Keratinocyte (primary cell): ENCODE results near the gene LRIG2. TPM values are rescaled to one million over a fixed set of nuclear protein-coding genes. Genes with fewer than 3 reads are reported as not detected.

Experiments used
- DNase-seq: peaks from one replicate; pipeline ENCODE4 v3.0.0-alpha.2; 2011; ENCODE audit warnings: low read depth, missing footprints, low spot score
- FAIRE-seq: peaks from 2 replicates; lab custom pipeline; 2011; peaks lifted over from hg19 to GRCh38; lab: Jason Lieb, UNC
- H2AFZ ChIP-seq: 2 replicates; pipeline ENCODE4 v1.6.0; 2012; ENCODE audit warnings: low read length, control low read depth, inconsistent platforms; ENCODE audit not compliant: control insufficient read depth
- H3K27ac ChIP-seq: 2 replicates; pipeline ENCODE4 v1.5.1; 2011; ENCODE audit warnings: low read length; ENCODE audit not compliant: control insufficient read depth, insufficient read depth
- H3K27me3 ChIP-seq: 3 replicates; pipeline ENCODE4 v1.6.0; 2011; ENCODE audit warnings: low read length; ENCODE audit not compliant: control insufficient read depth, insufficient read depth; ENCODE audit errors: extremely low read depth
- H3K36me3 ChIP-seq, 2 experiments: 2 replicates in 1 of 2; 3 replicates in 1 of 2; pipeline ENCODE4 v1.5.1; 2011; ENCODE audit warnings: low read length in 2 of 2, mild to moderate bottlenecking in 1 of 2; ENCODE audit not compliant: control insufficient read depth in 2 of 2, insufficient read depth in 2 of 2; ENCODE audit errors: extremely low read depth in 1 of 2
- H3K4me1 ChIP-seq: 3 replicates; pipeline ENCODE4 v1.5.1; 2011; ENCODE audit warnings: low read length; ENCODE audit not compliant: control insufficient read depth, insufficient read depth; ENCODE audit errors: extremely low read depth
- H3K4me2 ChIP-seq: 3 replicates; pipeline ENCODE4 v1.6.0; 2011; ENCODE audit warnings: low read depth, low read length; ENCODE audit not compliant: control insufficient read depth, insufficient read depth; ENCODE audit errors: extremely low read depth
- H3K4me3 ChIP-seq, 3 experiments: fragments of 200-600 bp in 1 of 3; sonication (generic) in 1 of 3; 2 replicates in 2 of 3; 3 replicates in 1 of 3; pipeline ENCODE4 v1.5.1; 2011 to 2016; ENCODE audit warnings: low read length in 3 of 3, mild to moderate bottlenecking in 3 of 3, control low read depth in 2 of 3, inconsistent platforms in 1 of 3, low read depth in 1 of 3, mixed read lengths in 1 of 3, mixed run types in 1 of 3, moderate library complexity in 1 of 3; ENCODE audit not compliant: control insufficient read depth in 2 of 3, insufficient read depth in 2 of 3; ENCODE audit errors: extremely low read depth in 1 of 3
- H3K79me2 ChIP-seq: 2 replicates; pipeline ENCODE4 v1.6.0; 2012; ENCODE audit warnings: low read length; ENCODE audit not compliant: control insufficient read depth, insufficient read depth
- H3K9ac ChIP-seq: 3 replicates; pipeline ENCODE4 v1.6.0; 2011; ENCODE audit warnings: low read length; ENCODE audit not compliant: control insufficient read depth, insufficient read depth; ENCODE audit errors: extremely low read depth
- H3K9me1 ChIP-seq: 3 replicates; pipeline ENCODE4 v1.6.0; 2011; ENCODE audit warnings: low read length; ENCODE audit not compliant: control insufficient read depth, insufficient read depth; ENCODE audit errors: extremely low read depth
- H3K9me3 ChIP-seq: 2 replicates; pipeline ENCODE4 v1.5.1; 2012; ENCODE audit warnings: low read depth, low read length; ENCODE audit not compliant: control insufficient read depth
- H4K20me1 ChIP-seq: 3 replicates; pipeline ENCODE4 v1.6.0; 2011; ENCODE audit warnings: low read length; ENCODE audit not compliant: control insufficient read depth, insufficient read depth; ENCODE audit errors: extremely low read depth
- CTCF ChIP-seq, 3 experiments: IDR thresholded peaks in 1 of 3; conservative IDR thresholded peaks in 1 of 3; optimal IDR thresholded peaks in 1 of 3; 2 replicates in 2 of 3; 3 replicates in 1 of 3; pipeline versions ENCODE3 to v1.5.1; 2011; ENCODE audit warnings: low read length in 3 of 3, mild to moderate bottlenecking in 3 of 3, moderate library complexity in 2 of 3, control low read depth in 1 of 3, inconsistent platforms in 1 of 3; ENCODE audit not compliant: insufficient read depth in 2 of 3; ENCODE audit errors: extremely low read depth in 1 of 3
- EZH2 ChIP-seq: IDR thresholded peaks from one replicate; pipeline ENCODE4 v1.6.1; 2012; ENCODE audit warnings: inconsistent platforms, mild to moderate bottlenecking, low read length, moderate library complexity
- dilution Hi-C: fragments of 300-500 bp; cut with MboI; formaldehyde crosslinking; loops from one replicate; pipeline ENCODE4 v1.7.0; 2020; ENCODE audit warnings: low sequenced_read_pairs; ENCODE audit not compliant: extremely low pct_ligation_motif_present
- polyA plus RNA-seq, 5 experiments: library from polyadenylated mRNA; depleted of rRNA in 3 of 5; stranded (reverse) in 3 of 5; stranded (forward) in 1 of 5; unstranded in 1 of 5; fragments of >200 nt; gene quantifications; 1 replicate in 1 of 5; 2 replicates in 3 of 5; 3 replicates in 1 of 5; pipeline versions ENCODE4 v1.2.1 to v1.2.3, GENCODE V29; 2011 to 2012; ENCODE audit warnings: missing spikeins in 2 of 5, low read depth in 1 of 5, low replicate concordance in 1 of 5

LRIG2 gene
- polyA plus RNA-seq, 1 donor (not counting 4 experiments of a cell fraction or from before 2014, with no cell fraction given) = 12.5 TPM

DNA sequence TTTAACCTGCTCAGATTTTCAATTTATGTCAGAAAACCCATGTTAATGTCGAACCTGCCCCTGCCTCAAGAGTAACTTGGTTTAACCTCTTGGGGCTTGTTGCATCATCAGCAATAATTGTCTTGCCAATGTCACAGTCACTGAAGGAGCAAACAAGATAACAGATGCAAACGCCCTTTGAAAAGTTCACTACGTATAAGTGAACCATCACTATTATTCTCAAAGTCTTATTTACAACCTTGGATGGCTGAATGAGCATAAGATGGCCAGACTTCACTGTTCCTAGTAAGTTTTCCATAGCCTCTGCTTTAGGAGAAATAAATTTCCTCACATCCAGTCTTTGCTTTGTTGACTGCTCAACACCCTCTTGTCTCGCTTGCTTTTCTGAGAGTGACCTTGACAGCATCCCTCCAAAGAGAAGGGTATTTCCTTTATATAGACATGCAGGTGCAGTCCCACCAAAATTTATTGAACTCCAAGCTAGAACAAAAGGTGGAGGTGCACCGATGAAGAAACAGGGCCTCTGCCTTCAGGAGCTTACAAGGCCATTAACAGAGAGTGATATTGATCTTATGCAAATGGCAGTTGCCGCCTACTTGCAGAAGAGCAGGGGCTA lies 749 bp upstream of the LRIG2 start:
- Histone ChIP-seq H3K4me2 (peak overlapping the region; percentile 79), H3K4me1 (peaks cover 10% of the 10 kb centered on the region), H3K9me1 (no peaks in the 10 kb centered on the region), H4K20me1 (no peaks in the 10 kb centered on the region), H3K79me2 (peaks cover 37% of the 10 kb centered on the region), H2AFZ (peak overlapping the region; percentile 90), H3K36me3 (peaks cover 0 to 1% of the 10 kb centered on the region in 2 experiments), H3K9me3 (no peaks in the 10 kb centered on the region), H3K9ac (peak overlapping the region; percentile 95), H3K4me3 (peak overlapping the region; percentile 92 to 97 (median 95)), H3K27me3 (no peaks in the 10 kb centered on the region), H3K27ac (peak overlapping the region; percentile 92)
- no peak for FAIRE-seq
- no peak for DNase-seq
- dilution Hi-C loops = no loop called here
- TF ChIP-seq CTCF (optimal IDR thresholded peaks at IDR 0.05 in 1 of 3, IDR thresholded peaks at IDR 0.05 in 1 of 3, conservative IDR thresholded peaks at IDR 0.05 in 1 of 3; ENCODE audit: extremely low read depth in 1 of 3, insufficient read depth in 2 of 3, low read length in 3 of 3) (peak in 1 of 3 experiments; percentile 69), EZH2 (no peak)

DNA sequence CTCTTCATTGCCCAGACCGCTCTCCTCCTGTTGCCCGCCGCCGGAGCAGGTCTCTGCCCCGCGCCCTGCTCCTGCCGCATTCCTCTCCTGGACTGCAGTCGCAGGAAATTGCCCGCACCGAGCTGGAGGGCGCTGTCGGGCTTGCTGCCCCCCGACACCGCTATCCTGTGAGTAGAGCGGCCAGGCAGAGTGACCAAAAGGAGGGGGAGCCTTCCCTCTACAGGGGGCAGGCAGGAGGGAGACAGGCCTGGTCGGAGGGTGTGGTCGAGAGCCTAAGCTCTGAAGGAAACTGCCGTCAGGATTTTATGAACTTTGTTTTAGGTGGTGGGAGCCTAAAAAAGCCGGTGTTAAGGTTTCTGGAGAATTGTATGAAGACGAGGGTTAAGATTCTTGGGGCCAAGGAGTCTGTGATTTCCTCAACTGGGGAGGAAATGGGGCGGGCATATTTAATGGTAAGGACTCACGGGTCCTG lies 517 bp downstream of the LRIG2 start:
- FAIRE-seq = no peak

More for the DNA sequence above, 517 bp downstream of the LRIG2 start:
- Histone ChIP-seq H3K36me3 (peaks cover 4 to 7% of the 10 kb centered on the region in 2 experiments), H3K27me3 (no peaks in the 10 kb centered on the region), H4K20me1 (no peaks in the 10 kb centered on the region), H2AFZ (peak overlapping the region; percentile 99), H3K9me3 (no peaks in the 10 kb centered on the region), H3K9me1 (no peaks in the 10 kb centered on the region), H3K4me1 (peaks cover 10% of the 10 kb centered on the region), H3K4me3 (peak overlapping the region; percentile 92 to 97 (median 95)), H3K27ac (peak overlapping the region; percentile 92), H3K9ac (peak overlapping the region; percentile 95), H3K4me2 (peak overlapping the region; percentile 95), H3K79me2 (peaks cover 46% of the 10 kb centered on the region)
- peak; percentile 15 for DNase-seq
- peak; percentile 42 to 67 (median 52) for TF ChIP-seq CTCF (optimal IDR thresholded peaks at IDR 0.05 in 1 of 3, IDR thresholded peaks at IDR 0.05 in 1 of 3, conservative IDR thresholded peaks at IDR 0.05 in 1 of 3; ENCODE audit: extremely low read depth in 1 of 3, insufficient read depth in 2 of 3, low read length in 3 of 3)
- no peak for TF ChIP-seq EZH2
- dilution Hi-C loops = no loop called here
